Heart right ventricle (tissue), 16 donors: ENCODE results near the gene NEUROD2. TPM values are rescaled to one million over a fixed set of nuclear protein-coding genes. Genes with fewer than 3 reads are reported as not detected.

Experiments used
- ATAC-seq, 8 donors: fragments of 200-7000 bp; cut with Tn5 transposase; one replicate each; pipeline ENCODE4 v1.9.1; 2020; ENCODE audit warnings: mild to moderate bottlenecking in 8 of 8, moderate library complexity in 8 of 8, moderate number of reproducible peaks in 1 of 8
- DNase-seq, 2 donors: peaks; one replicate each; pipeline ENCODE4 v3.0.0-alpha.2; 2020
- H3K27ac ChIP-seq, 10 donors: fragments of 200-600 bp; sonication (generic) in 2 of 10; one replicate each; pipeline versions ENCODE4 v1.5.0 to v1.8.0; 2020 to 2022; ENCODE audit warnings: mild to moderate bottlenecking in 3 of 10
- H3K27me3 ChIP-seq, 7 donors: fragments of 200-600 bp; one replicate each; pipeline ENCODE4 v1.8.0; 2021 to 2022; ENCODE audit warnings: mild to moderate bottlenecking in 2 of 7
- H3K36me3 ChIP-seq, 9 donors: fragments of 200-600 bp; sonication (generic) in 1 of 9; one replicate each; pipeline versions ENCODE4 v1.5.0 to v1.8.0; 2020 to 2022; ENCODE audit warnings: mild to moderate bottlenecking in 2 of 9
- H3K4me1 ChIP-seq, 9 donors: fragments of 200-600 bp; sonication (generic) in 1 of 9; one replicate each; pipeline versions ENCODE4 v1.5.0 to v1.8.0; 2020 to 2022; ENCODE audit warnings: mild to moderate bottlenecking in 4 of 9
- H3K4me3 ChIP-seq, 10 donors: fragments of 200-600 bp; sonication (generic) in 2 of 10; one replicate each; pipeline versions ENCODE4 v1.5.0 to v1.8.0; 2020 to 2022; ENCODE audit warnings: mild to moderate bottlenecking in 7 of 10, moderate library complexity in 2 of 10
- H3K9me3 ChIP-seq, 11 donors: fragments of 200-600 bp in 10 of 11; sonication (generic) in 2 of 11; one replicate each; pipeline versions ENCODE4 v1.5.0 to v1.8.0; 2013 to 2022; ENCODE audit warnings: mild to moderate bottlenecking in 2 of 11, control low read depth in 1 of 11, moderate library complexity in 1 of 11
- WGBS, 2 donors: extraction: QIAGEN DNeasy Blood & Tissue Kit; methylation state at CpG; one replicate each; pipeline ENCODE4 v1.1.7; 2013; ENCODE audit warnings: inconsistent platforms in 1 of 2; 5-methylcytosine and 5-hydroxymethylcytosine counted together
- intact Hi-C, 10 donors: fragments of 100-400 bp; cut with DNase I; formaldehyde crosslinking; loops; one replicate each; pipeline versions ENCODE4 v1.11.1 to v1.14.2; 2022
- polyA plus RNA-seq, 2 donors: library from polyadenylated mRNA; stranded (reverse); fragments of 200-250 nt; gene quantifications; one replicate each; pipeline ENCODE4 v1.2.3, GENCODE V29; 2013
- total RNA-seq, 10 donors: library from RNA; stranded (reverse); fragmentation: NEBNext Ultra II Directional in 3 of 10; extraction: Animal tissue kit (Norgen Biotek cat#: 25700) in 3 of 10; gene quantifications; one replicate each; pipeline versions ENCODE4 v1.2.1 to v1.2.4, GENCODE V29; 2021 to 2023
- TF ChIP-seq, protein P1 (sequence below), 9 donors: fragments of 200-600 bp; sonication (generic) in 2 of 9; IDR thresholded peaks; one replicate each; pipeline versions ENCODE4 v1.5.0 to v1.8.0; 2021 to 2022; ENCODE audit warnings: antibody characterized with exemption in 9 of 9, mild to moderate bottlenecking in 5 of 9, moderate library complexity in 1 of 9
- donor health status: Arrhythmogenic right ventricular cardiomyopathy.
- donor health status: ischemic (EF 13 %, LVEDD 7.1; RV severe dilation, severe dysfunction).
- donor health status: healthy with polysubstance abuse.
- donor health status: DM: no; HTN: yes; CAD: no.
- donor health status: DM: no; HTN: no; CAD: no.
- donor health status: ischemic (EF 25% LVEDD 6.9; RV normal size, moderate dysfunction).
- donor health status: ischemic (EF 25% LVEDD 5.7; RV mildly dilated, moderate dysfunction).
- donor health status: healthy.
- donor health status: DM: yes; HTN: yes; CAD: no.
- donor health status: Ischemic cardiomyopathy.
- donor health status: ischemic (EF 35%, LVEDD 5.7; RV mildly dilated, moderate dysfunction).
- donor health status: nonischemic (EF 11% LVEDD 7.7; RV severe dilation, severe dysfunction).
- donor health status: DM: yes; HTN: yes; CAD: no.
- donor health status: PGD.
- donor health status: ischemic (EF 29% LVEDD 5.4; RV normal size, mild dysfunction).
- donor health status: nonischemic (EF 23%, LVEDD 6.1; RV moderate dilation, normal function).

The NEUROD2 gene
- total and polyA plus RNA-seq, 12 donors = not detected

DNA sequence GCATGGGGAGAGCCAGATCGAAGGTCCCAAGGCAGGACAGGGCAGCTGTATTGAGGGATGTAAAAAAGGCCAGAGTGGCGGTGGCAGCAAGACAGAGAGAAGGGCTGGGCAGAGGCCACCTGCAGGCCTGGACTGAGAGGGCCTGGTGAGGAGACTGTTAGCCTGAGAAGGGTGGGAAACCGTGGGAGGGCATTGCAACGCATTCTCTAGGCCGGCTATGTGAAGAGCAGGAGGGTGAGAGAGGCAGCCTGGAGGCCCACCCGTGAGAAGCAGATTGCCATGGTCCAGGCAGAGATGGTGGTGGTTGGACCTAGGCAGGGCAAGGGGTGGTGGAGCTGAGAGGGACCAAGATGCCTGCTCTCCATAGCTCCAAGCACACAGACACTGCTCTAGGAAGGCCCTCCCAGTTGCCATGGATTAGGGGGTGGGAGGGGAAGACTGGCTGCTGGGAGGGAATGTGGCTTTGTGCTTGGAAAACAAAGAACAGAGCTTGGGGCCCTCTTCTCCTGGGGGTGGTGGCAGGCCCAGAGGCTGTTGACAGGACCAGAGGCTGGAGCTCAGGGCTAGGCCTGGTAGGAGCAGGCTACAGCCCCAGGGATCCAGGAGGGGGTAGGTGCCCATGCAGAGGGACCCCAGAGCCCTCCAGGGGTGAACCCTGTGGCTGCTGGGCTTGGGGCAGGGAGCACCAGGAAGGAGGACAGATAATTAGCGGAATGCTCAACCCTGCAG lies 45.0 kb upstream of the NEUROD2 start:
- peak overlapping the region in 5 of 10 donors; percentile 20 to 44 (median 28) for H3K27ac ChIP-seq
- intact Hi-C loops = no loop called here
- 61 to 65% methylated on average over 7 of the region's 7 CpGs for WGBS, 2 donors

DNA sequence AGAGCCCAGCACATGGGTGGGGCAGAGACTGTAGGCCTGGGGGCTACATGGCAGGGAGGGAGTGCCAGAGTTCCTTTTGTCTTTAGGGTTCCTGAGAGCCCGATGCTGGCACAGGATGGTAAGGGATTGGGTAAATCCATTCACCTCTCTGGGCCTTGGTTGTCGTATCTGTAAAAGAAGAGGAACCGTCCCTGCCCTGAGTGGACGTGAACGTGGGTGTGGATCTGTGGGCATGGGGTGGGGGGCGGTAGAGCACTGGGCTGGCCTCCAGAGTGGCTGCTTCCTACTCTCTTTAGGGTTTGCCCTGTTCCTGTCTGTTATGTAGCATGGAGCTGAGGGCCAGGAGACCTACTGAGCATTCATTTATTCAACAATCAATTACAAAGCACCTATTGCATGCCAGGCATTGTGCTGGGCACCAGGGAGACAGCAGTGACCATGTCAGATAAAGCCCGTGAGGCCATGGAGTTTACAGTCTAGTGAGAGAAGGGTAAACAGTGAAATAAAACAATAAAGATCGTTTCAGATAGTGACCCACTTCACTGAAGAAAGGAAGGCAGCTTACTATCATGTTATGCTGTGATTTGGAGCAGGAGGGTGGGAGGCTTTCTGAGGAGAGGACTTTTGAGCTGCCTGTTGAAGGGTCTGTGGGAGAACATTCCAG lies 44.3 kb upstream of the NEUROD2 start:
- Histone ChIP-seq H3K27me3 (no peaks in the 10 kb centered on the region), H3K36me3 (peaks cover 0 to 35% (median 0%) of the 10 kb centered on the region in 9 donors), H3K9me3 (no peaks in the 10 kb centered on the region), H3K4me1 (peaks cover 0 to 37% (median 16%) of the 10 kb centered on the region in 9 donors), H3K27ac (peak overlapping the region in 3 of 10 donors; percentile 23 to 44 (median 28)), H3K4me3 (no peak overlapping the region)
- intact Hi-C loops = no loop called here
- TF ChIP-seq, protein P1, sequence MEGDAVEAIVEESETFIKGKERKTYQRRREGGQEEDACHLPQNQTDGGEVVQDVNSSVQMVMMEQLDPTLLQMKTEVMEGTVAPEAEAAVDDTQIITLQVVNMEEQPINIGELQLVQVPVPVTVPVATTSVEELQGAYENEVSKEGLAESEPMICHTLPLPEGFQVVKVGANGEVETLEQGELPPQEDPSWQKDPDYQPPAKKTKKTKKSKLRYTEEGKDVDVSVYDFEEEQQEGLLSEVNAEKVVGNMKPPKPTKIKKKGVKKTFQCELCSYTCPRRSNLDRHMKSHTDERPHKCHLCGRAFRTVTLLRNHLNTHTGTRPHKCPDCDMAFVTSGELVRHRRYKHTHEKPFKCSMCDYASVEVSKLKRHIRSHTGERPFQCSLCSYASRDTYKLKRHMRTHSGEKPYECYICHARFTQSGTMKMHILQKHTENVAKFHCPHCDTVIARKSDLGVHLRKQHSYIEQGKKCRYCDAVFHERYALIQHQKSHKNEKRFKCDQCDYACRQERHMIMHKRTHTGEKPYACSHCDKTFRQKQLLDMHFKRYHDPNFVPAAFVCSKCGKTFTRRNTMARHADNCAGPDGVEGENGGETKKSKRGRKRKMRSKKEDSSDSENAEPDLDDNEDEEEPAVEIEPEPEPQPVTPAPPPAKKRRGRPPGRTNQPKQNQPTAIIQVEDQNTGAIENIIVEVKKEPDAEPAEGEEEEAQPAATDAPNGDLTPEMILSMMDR (IDR thresholded peaks at IDR 0.05) = no peak
- 65 to 73% methylated on average over 8 of the region's 8 CpGs for WGBS, 2 donors
- ATAC-seq = no peak
- DNase-seq = no peak

More for the DNA sequence above, 45.0 kb upstream of the NEUROD2 start:
- H3K27me3 ChIP-seq = no peaks in the 10 kb centered on the region
- DNase-seq = no peak
- no peak overlapping the region for H3K4me3 ChIP-seq
- peaks cover 6 to 37% (median 16%) of the 10 kb centered on the region in 9 donors for H3K4me1 ChIP-seq
- H3K36me3 ChIP-seq = peaks cover 0 to 40% (median 0%) of the 10 kb centered on the region in 9 donors
- H3K9me3 ChIP-seq = no peaks in the 10 kb centered on the region
- peak in 6 of 8 donors; percentile 5 to 26 (median 18) for ATAC-seq
- TF ChIP-seq, protein P1 (IDR thresholded peaks at IDR 0.05) = no peak

DNA sequence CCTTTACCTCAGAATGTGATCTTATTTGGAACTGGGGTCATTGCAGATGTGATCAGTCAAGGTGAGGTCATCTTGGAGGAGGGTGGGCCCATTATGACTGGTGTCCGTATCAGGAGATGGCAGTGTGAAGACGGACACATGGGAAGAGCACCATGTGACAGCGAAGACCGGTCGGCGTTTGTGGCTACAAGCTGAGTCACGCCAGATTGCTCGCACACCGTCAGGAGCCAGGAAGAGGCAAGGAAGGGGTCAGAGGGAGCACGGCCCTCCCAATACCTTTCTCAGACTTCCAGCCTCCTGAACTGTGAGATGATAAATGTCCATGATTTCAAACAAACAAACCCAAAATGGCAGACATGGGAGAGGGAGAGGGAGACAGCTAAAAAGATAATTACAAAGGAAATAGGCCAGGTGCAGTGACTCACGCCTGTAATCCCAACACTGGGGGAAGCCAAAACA lies 42.4 kb upstream of the NEUROD2 start:
- ATAC-seq = no peak

More for the DNA sequence above, 42.4 kb upstream of the NEUROD2 start:
- Histone ChIP-seq H3K27ac (no peak overlapping the region), H3K4me3 (no peak overlapping the region), H3K4me1 (peaks cover 0 to 45% (median 16%) of the 10 kb centered on the region in 9 donors), H3K36me3 (peaks cover 0 to 27% (median 0%) of the 10 kb centered on the region in 9 donors), H3K27me3 (no peaks in the 10 kb centered on the region), H3K9me3 (no peaks in the 10 kb centered on the region)
- intact Hi-C loops = no loop called here
- DNase-seq = no peak
- 92 to 93% methylated on average over 11 of the region's 11 CpGs for WGBS, 2 donors
- TF ChIP-seq, protein P1 (IDR thresholded peaks at IDR 0.05) = no peak
